Bronchial epithelial cell (primary cell): Measurements from ENCODE around the gene FADS2. TPM values are rescaled to one million over a fixed set of nuclear protein-coding genes. Genes with fewer than 3 reads are reported as not detected.

Experiments
- DNase-seq: peaks from one replicate; pipeline ENCODE4 v3.0.0-alpha.2; 2010; ENCODE audit warnings: low read depth
- FAIRE-seq: peaks from 2 replicates; lab custom pipeline; 2011; peaks lifted over from hg19 to GRCh38; lab: Jason Lieb, UNC
- H3K27me3 ChIP-seq: 2 replicates; pipeline ENCODE4 v1.5.1; 2011; ENCODE audit warnings: low read length; ENCODE audit not compliant: control insufficient read depth, insufficient read depth
- H3K36me3 ChIP-seq: 2 replicates; pipeline ENCODE4 v1.5.1; 2011; ENCODE audit warnings: low read length; ENCODE audit not compliant: control insufficient read depth, insufficient read depth
- H3K4me3 ChIP-seq: 2 replicates; pipeline ENCODE4 v1.5.1; 2011; ENCODE audit warnings: mild to moderate bottlenecking, low read depth, low read length, control low read depth
- total RNA-seq: library from RNA; depleted of rRNA; stranded (reverse); fragments of >200 nt; gene quantifications from 2 replicates; pipeline ENCODE4 v1.2.1, GENCODE V29; 2014
- TF ChIP-seq, protein P1 (sequence below): IDR thresholded peaks from 2 replicates; pipeline ENCODE4 v1.5.1; 2011; ENCODE audit warnings: mild to moderate bottlenecking, moderate library complexity, low read length, control low read depth, inconsistent platforms; ENCODE audit not compliant: insufficient read depth, severe bottlenecking

The FADS2 gene
- total RNA-seq, 1 donor from 2014 or later = 34.2 TPM

DNA sequence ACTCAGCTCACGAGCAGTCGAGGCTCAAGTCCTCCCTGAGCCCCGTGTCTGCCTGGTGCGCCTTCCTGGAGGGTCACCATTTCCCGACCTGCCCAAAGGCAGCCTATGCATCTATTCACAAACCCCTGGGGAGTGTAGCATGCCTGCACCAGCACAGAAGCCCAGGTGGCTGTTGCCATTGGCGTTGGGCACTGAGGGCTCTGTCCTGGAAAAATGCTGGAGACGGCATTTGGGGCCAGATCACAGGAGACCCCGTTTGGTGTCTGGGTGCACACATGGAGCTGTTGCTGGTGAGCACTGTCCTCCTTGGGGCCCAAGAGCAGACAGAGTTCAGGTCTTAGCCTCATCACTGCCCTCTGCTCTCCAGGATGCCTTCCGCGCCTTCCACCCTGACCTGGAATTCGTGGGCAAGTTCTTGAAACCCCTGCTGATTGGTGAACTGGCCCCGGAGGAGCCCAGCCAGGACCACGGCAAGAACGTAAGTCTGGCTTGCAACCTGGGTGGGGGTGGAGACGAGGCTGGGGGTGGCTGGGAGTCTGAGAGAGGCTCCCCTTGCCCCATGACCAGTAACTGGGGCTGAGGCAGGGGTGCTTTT is 9.4 kb downstream of the FADS2 start:
- no peak for FAIRE-seq
- TF ChIP-seq, protein P1, sequence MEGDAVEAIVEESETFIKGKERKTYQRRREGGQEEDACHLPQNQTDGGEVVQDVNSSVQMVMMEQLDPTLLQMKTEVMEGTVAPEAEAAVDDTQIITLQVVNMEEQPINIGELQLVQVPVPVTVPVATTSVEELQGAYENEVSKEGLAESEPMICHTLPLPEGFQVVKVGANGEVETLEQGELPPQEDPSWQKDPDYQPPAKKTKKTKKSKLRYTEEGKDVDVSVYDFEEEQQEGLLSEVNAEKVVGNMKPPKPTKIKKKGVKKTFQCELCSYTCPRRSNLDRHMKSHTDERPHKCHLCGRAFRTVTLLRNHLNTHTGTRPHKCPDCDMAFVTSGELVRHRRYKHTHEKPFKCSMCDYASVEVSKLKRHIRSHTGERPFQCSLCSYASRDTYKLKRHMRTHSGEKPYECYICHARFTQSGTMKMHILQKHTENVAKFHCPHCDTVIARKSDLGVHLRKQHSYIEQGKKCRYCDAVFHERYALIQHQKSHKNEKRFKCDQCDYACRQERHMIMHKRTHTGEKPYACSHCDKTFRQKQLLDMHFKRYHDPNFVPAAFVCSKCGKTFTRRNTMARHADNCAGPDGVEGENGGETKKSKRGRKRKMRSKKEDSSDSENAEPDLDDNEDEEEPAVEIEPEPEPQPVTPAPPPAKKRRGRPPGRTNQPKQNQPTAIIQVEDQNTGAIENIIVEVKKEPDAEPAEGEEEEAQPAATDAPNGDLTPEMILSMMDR = no peak
- H3K36me3 ChIP-seq = peaks cover 26% of the 10 kb centered on the region

GRCh38 chr11:61838501-61838900 is 10.4 kb downstream of the FADS2 start:
- H3K4me3 ChIP-seq = no peak overlapping the region
- DNase-seq (no peak), FAIRE-seq (no peak)
- H3K36me3 ChIP-seq = peaks cover 25% of the 10 kb centered on the region
- no peaks in the 10 kb centered on the region for H3K27me3 ChIP-seq
- TF ChIP-seq, protein P1 = no peak

More for the DNA sequence above, 9.4 kb downstream of the FADS2 start:
- no peak for DNase-seq
- H3K27me3 ChIP-seq = no peaks in the 10 kb centered on the region
- no peak overlapping the region for H3K4me3 ChIP-seq

- FAIRE-seq (no peak), DNase-seq (no peak)
- peaks cover 25% of the 10 kb centered on the region for H3K36me3 ChIP-seq
- H3K4me3 ChIP-seq = no peak overlapping the region
- no peaks in the 10 kb centered on the region for H3K27me3 ChIP-seq
- TF ChIP-seq, protein P1 = no peak
Measured at GRCh38 chr11:61838921-61839320, 10.8 kb downstream of the FADS2 start.

DNA sequence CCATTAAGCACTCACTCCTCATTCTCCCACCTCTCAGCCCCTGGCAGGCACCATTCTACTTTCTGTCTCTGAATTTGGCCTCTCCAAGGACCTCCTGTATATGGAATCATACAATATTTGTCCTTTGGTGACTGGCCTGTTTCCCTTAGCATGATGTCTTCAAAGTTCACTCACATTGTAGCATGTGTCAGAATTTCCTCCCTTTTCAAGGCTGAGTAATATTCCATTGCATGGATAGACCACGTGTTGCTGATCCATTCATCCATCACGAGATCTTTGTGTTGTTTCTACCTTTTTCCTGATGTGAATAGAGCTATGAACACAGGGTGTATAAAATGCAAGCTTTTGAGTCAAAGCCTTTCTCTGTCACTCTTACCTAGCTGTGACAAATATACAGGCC is 11.6 kb downstream of the FADS2 start:
- Histone ChIP-seq H3K4me3 (no peak overlapping the region), H3K36me3 (peaks cover 25% of the 10 kb centered on the region), H3K27me3 (no peaks in the 10 kb centered on the region)
- TF ChIP-seq, protein P1 = no peak
- DNase-seq (no peak), FAIRE-seq (no peak)

GRCh38 chr11:61840371-61840770 is 12.3 kb downstream of the FADS2 start:
- peaks cover 27% of the 10 kb centered on the region for H3K36me3 ChIP-seq

More at GRCh38 chr11:61840371-61840770, 12.3 kb downstream of the FADS2 start:
- H3K27me3 ChIP-seq = no peaks in the 10 kb centered on the region
- TF ChIP-seq, protein P1 = no peak
- no peak for FAIRE-seq
- H3K4me3 ChIP-seq = no peak overlapping the region
- DNase-seq = no peak
